HG03025 (cell line): ENCODE measurements around the gene CYP2S1.
"Not testable (repeated sequence)": the region's sequence is repeated elsewhere in the genome, so short reads cannot be mapped to it uniquely, and the experiment has no call there.

Source experiments
- ATAC-seq: cut with Tn5 transposase; IDR thresholded peaks from one replicate; pipeline ENCODE4 v1.9.1; 2021; ENCODE audit warnings: mild to moderate bottlenecking, moderate library complexity; ENCODE audit not compliant: unreplicated experiment, low FRiP score

CYP2S1 gene

DNA sequence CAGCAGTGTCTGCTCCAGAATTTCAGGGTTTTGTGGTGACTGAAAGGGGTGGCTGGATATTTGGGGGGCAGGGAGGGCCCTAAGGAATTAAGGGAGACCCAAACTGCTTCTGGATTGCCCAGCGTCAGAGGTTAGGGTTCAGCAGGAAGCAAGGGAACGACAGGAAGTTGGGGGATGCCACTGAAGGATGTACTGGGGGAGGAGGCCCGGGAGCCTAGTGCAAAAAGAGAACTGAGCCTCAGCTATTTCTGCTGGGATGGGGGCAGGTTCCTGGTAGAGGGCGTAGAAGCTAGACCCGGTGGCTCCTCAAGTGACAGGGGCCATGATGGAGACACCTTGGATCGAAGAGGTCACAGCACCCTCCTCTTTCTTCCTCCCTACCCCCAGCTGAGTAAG lies 1.1 kb downstream of the CYP2S1 start:
- no peak for ATAC-seq

DNA sequence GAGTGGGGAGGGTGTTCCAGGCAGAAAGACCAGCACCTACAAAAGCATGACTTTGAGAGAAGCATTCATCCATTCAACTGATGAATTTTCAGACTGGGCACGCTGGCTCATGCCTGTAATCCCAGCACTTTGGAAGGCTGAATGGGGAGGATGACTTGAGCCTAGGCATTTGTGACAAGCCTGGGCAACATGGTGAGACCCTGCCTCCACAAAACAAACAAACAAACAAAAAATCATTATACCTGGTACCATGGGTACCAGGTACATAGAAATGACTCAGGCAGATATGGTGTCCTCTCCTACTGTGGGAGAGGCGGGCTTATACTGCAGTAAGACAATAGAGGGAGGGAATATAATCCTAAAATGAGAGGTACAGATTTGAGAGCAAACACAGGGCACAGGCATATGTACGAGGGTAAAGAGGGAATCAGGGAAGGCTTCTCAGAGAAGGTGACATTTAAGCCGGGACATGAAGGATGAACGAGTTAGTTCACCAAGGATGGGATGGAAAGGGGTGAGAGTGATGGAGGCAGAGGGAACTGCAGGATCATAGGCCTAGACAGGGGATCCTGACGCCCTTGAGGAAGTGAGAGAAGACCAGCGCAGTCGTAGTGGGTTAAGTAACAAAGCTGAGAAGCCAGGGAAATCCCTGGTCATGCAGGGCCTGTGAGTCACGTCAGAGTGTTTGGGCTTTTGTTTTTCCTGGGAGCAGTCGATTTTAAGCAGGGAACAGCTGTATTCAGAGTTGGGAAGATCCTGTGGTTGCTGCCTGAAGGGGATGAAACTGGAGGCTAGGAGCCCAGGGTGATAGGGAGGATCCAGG lies 2.9 kb downstream of the CYP2S1 start:
- ATAC-seq: no peak

GRCh38 chr19:41198559-41198958 lies 5.5 kb downstream of the CYP2S1 start:
- ATAC-seq: no peak

DNA sequence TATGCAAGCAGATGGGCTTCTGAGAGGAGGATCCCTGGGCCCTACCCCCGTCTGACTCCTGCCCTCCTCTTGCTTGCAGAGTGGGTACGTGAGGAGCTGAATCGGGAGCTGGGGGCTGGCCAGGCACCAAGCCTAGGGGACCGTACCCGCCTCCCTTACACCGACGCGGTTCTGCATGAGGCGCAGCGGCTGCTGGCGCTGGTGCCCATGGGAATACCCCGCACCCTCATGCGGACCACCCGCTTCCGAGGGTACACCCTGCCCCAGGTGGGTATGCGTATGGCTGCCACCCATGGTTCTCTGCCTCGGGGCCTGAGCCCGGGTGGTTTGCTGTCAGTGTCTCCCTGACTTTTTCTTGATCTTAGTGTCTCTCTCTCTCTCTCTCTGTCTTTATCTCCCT lies 10.4 kb downstream of the CYP2S1 start:
- no peak for ATAC-seq

DNA sequence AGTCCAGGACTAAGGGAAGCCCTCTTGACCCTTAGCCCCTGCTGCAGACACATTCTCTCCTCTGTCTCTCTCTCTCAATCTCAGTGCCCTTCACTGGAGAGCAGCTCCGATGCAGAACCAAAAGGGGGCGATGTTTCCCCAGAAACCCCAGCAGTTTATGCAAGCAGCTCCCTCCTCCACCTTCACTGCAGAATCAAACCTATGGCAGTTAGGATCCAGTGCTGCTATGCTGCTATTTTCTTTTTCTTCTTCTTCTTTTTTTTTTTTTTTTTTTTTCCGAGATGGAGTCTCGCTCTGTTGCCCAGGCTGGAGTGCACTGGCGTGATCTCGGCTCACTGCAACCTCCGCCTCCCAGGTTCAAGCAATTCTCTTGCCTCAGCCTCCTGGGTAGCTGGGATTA lies 11.3 kb downstream of the CYP2S1 start:
- ATAC-seq: not testable (repeated sequence)

DNA sequence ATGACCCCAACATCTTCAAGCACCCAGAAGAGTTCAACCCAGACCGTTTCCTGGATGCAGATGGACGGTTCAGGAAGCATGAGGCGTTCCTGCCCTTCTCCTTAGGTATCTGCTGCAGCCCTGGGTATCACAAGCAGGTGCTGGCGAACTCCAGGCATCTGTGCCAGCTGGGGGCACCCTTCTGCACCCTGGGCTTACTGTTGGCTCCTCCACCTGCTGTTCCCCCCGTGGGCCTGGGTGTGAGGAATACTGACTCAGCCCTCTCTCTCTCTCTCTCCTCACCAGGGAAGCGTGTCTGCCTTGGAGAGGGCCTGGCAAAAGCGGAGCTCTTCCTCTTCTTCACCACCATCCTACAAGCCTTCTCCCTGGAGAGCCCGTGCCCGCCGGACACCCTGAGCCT lies 13.0 kb downstream of the CYP2S1 start:
- no peak for ATAC-seq

DNA sequence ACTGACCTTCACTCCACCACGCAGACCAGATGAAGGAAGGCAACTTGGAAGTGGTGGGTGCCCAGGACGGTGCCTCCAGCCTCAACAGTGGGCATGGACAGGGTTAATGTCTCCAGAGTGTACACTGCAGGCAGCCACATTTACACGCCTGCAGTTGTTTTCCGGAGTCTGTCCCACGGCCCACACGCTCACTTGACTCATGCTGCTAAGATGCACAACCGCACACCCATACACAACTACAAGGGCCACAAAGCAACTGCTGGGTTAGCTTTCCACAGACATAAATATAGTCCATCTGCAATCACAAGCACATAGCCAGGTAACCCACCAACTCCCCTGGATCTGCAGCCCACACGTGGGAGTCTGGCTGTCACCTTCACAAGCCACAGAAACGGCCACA lies 13.4 kb downstream of the CYP2S1 start:
- ATAC-seq: no peak

- no peak for ATAC-seq
Measured at GRCh38 chr19:41206926-41207750, 14.1 kb downstream of the CYP2S1 start.

GRCh38 chr19:41214161-41214560 lies 21.1 kb downstream of the CYP2S1 start:
- ATAC-seq: no peak

- no peak for ATAC-seq
Measured at GRCh38 chr19:41217741-41218140, 24.7 kb downstream of the CYP2S1 start.

GRCh38 chr19:41218249-41218614 lies 25.2 kb downstream of the CYP2S1 start:
- no peak for ATAC-seq

- ATAC-seq: no peak
Measured at GRCh38 chr19:41218615-41219507, 25.8 kb downstream of the CYP2S1 start, which contains the start of gene AXL. TSS of gene AXL (plus strand) at chr19:41219223. CDS start at chr19:41219393, 170 bp downstream.

- no peak for ATAC-seq
Measured at GRCh38 chr19:41219924-41220567, 27.0 kb downstream of the CYP2S1 start.

- no peak for ATAC-seq
Measured at GRCh38 chr19:41220811-41221210, 27.8 kb downstream of the CYP2S1 start.

- no peak for ATAC-seq
Measured at GRCh38 chr19:41221514-41222205, 28.6 kb downstream of the CYP2S1 start.

DNA sequence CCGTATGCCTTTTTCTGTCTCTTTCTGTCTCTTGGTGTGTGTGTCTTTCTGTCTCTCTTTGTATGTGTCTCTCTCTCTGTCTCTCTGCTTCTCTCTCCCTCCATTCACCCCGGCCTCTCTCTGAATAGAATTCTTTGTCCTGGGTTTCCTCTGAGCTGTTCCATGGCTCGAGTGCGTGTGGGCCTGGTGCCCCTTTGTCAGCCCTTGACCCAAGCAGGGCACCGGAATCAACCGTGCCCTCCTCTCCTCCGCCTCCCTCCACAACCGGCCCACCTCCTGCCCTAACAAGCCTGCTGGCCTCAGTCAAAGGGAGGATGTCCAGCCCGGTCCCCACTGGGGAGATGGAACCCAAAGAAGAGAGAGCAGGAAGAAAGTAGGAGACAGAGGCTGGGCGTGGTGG lies 29.2 kb downstream of the CYP2S1 start:
- no peak for ATAC-seq

DNA sequence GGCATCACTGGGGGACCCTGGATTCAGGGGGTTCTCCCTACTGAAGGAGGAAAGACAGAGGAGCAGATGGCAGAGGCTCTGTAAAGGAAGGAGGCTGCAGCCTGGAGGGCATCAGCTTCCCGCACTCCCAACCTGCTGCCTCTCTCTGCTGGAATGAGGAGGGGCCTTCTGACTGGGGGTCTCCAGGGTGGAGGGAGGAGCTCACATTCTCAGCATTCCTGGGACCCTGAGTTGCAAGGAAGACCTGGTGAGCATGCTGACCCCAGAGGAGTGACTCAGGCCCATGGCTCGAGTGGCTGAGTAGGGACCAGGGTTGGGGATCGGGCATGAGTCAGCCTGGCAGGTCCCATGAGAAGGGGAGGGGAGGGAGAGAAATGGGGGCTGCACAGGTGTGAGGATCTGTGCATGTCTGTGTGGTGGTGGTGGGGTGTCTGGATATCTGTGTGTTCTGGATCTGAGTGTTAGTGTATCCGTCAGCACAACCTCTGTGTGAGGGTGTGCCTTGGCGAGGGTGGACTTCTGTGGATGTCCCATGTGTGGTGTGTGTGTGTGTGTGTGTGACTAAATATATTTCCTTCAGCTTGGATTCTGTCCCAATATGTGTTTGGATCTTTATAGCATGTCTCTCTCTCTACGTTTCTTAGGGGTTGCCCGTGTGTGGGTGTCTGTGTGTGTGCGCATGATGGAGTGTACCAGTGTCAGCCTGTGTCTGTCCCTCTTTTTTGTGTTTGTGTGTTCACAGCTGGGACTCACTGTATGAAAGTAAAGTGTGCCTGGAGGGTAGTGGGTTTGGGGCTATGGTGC lies 30.6 kb downstream of the CYP2S1 start:
- no peak for ATAC-seq

DNA sequence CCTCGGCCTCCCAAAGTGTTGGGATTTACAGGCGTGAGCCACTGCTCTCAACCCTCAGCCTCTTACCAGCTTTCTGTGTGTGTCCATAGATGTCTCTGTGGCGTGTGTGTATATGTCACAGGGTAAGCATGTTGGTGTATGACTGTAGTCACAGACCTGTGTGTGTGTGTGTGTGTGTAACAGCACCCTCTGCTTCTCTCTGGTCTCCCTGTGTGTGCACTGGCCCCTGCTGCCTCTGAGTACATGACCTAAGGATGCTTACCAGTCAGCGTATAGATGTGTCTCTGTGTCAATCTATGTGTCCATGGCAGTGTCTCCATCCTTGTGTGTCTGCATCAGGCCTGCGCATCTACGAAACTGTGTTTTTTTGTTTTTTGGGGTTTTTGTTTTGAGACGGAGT lies 31.6 kb downstream of the CYP2S1 start:
- no peak for ATAC-seq
